OCI-LY1 (cell line): ENCODE measurements around the gene COMT.

ENCODE experiments used
- H2AFZ ChIP-seq: fragments of 200-600 bp; sonication (generic), shearing (Covaris generic); 2 replicates; pipeline ENCODE4 v1.6.0; 2014; ENCODE audit warnings: antibody characterized with exemption, mild to moderate bottlenecking, low read length
- H3F3A ChIP-seq: fragments of 200-600 bp; sonication (generic), shearing (Covaris generic); 2 replicates; pipeline ENCODE4 v1.6.0; 2014; ENCODE audit warnings: mild to moderate bottlenecking, antibody characterized with exemption, low read length, moderate library complexity; ENCODE audit not compliant: insufficient read depth
- H3K27ac ChIP-seq: fragments of 200-600 bp; sonication (generic); 2 replicates; pipeline ENCODE4 v1.5.1; 2014; ENCODE audit warnings: low read length, mixed run types, mild to moderate bottlenecking, low read depth; ENCODE audit not compliant: poor library complexity, severe bottlenecking
- H3K27me3 ChIP-seq: fragments of 200-600 bp; sonication (generic); 2 replicates; pipeline ENCODE4 v1.6.0; 2014; ENCODE audit warnings: antibody characterized with exemption, mild to moderate bottlenecking, low read length, moderate library complexity; ENCODE audit not compliant: insufficient read depth
- H3K36me3 ChIP-seq: fragments of 200-600 bp; sonication (generic); 2 replicates; pipeline ENCODE4 v1.6.1; 2014; ENCODE audit warnings: mild to moderate bottlenecking, antibody characterized with exemption, low read length, moderate library complexity, mixed read lengths; ENCODE audit not compliant: insufficient read depth
- H3K4me1 ChIP-seq: fragments of 200-600 bp; sonication (generic); 2 replicates; pipeline ENCODE4 v1.5.1; 2014; ENCODE audit warnings: mild to moderate bottlenecking, low read length, moderate library complexity; ENCODE audit not compliant: insufficient read depth, severe bottlenecking
- H3K4me2 ChIP-seq: fragments of 200-600 bp; sonication (generic), shearing (Covaris generic); 2 replicates; pipeline ENCODE4 v1.6.1; 2014; ENCODE audit warnings: low read length
- H3K4me3 ChIP-seq: fragments of 200-600 bp; sonication (generic); 2 replicates; pipeline ENCODE4 v1.5.1; 2014; ENCODE audit warnings: low read length, low read depth, mild to moderate bottlenecking, mixed read lengths; ENCODE audit not compliant: poor library complexity, severe bottlenecking
- H3K79me2 ChIP-seq: fragments of 200-600 bp; shearing (Covaris generic); 2 replicates; pipeline ENCODE4 v1.6.1; 2016; ENCODE audit warnings: mixed run types, low read length, mixed read lengths; ENCODE audit not compliant: insufficient read depth
- H3K9ac ChIP-seq: fragments of 200-600 bp; sonication (generic), shearing (Covaris generic); 2 replicates; pipeline ENCODE4 v1.6.1; 2014; ENCODE audit warnings: mild to moderate bottlenecking, low read length, mixed read lengths
- H3K9me2 ChIP-seq: fragments of 200-600 bp; sonication (generic), shearing (Covaris generic); 2 replicates; pipeline ENCODE4 v1.6.1; 2014; ENCODE audit warnings: low read depth, mild to moderate bottlenecking, low read length, mixed read lengths
- H3K9me3 ChIP-seq: fragments of 200-600 bp; shearing (Covaris generic); 2 replicates; pipeline ENCODE4 v1.6.1; 2014; ENCODE audit warnings: low read length, mixed read lengths
- H4K20me1 ChIP-seq: fragments of 200-600 bp; sonication (generic), shearing (Covaris generic); 2 replicates; pipeline ENCODE4 v1.6.0; 2016; ENCODE audit warnings: mild to moderate bottlenecking, low read length; ENCODE audit not compliant: insufficient read depth
- CTCF ChIP-seq: fragments of 200-600 bp; sonication (generic), shearing (Covaris generic); IDR thresholded peaks from 2 replicates; pipeline ENCODE4 v1.5.1; 2017; ENCODE audit warnings: mild to moderate bottlenecking, antibody characterized with exemption, low read length, moderate library complexity, mixed read lengths
- EZH2 ChIP-seq: fragments of 200-600 bp; sonication (generic), shearing (Covaris generic); IDR thresholded peaks from 2 replicates; pipeline ENCODE4 v1.8.0; 2017; ENCODE audit warnings: borderline replicate concordance, mixed run types, mild to moderate bottlenecking, antibody characterized with exemption, low read length, moderate library complexity, mixed read lengths

COMT gene

GRCh38 chr22:19897726-19898125 lies 43.8 kb upstream of the COMT start:
- no peaks in the 10 kb centered on the region for H3K79me2 ChIP-seq
- no peak overlapping the region for H2AFZ ChIP-seq
- TF ChIP-seq EZH2 (no peak), CTCF (no peak)
- H3K4me2 ChIP-seq = no peak overlapping the region
- peaks cover 38% of the 10 kb centered on the region for H3K4me1 ChIP-seq
- no peaks in the 10 kb centered on the region for H3K9me3 ChIP-seq
- H3K27ac ChIP-seq = no peak overlapping the region
- H3K9ac ChIP-seq = no peak overlapping the region
- no peaks in the 10 kb centered on the region for H4K20me1 ChIP-seq
- H3K27me3 ChIP-seq = no peaks in the 10 kb centered on the region
- no peaks in the 10 kb centered on the region for H3K9me2 ChIP-seq
- no peaks in the 10 kb centered on the region for H3F3A ChIP-seq
- H3K36me3 ChIP-seq = no peaks in the 10 kb centered on the region
- H3K4me3 ChIP-seq = no peak overlapping the region

GRCh38 chr22:19898145-19898544 lies 43.4 kb upstream of the COMT start:
- Histone ChIP-seq H3F3A (no peaks in the 10 kb centered on the region), H3K9ac (no peak overlapping the region), H3K4me1 (peaks cover 34% of the 10 kb centered on the region), H3K4me3 (no peak overlapping the region), H3K27ac (no peak overlapping the region), H2AFZ (no peak overlapping the region), H3K9me2 (no peaks in the 10 kb centered on the region), H3K9me3 (no peaks in the 10 kb centered on the region), H3K79me2 (no peaks in the 10 kb centered on the region), H3K4me2 (no peak overlapping the region), H3K36me3 (no peaks in the 10 kb centered on the region), H4K20me1 (no peaks in the 10 kb centered on the region), H3K27me3 (no peaks in the 10 kb centered on the region)
- TF ChIP-seq CTCF = no peak
- TF ChIP-seq EZH2 = no peak

GRCh38 chr22:19898831-19899567 lies 42.6 kb upstream of the COMT start:
- no peak overlapping the region for H2AFZ ChIP-seq

More at GRCh38 chr22:19898831-19899567, 42.6 kb upstream of the COMT start:
- Histone ChIP-seq H3K27ac (no peak overlapping the region), H3K4me3 (no peak overlapping the region), H3K27me3 (no peaks in the 10 kb centered on the region), H3K4me1 (peaks cover 25% of the 10 kb centered on the region), H3K9ac (no peak overlapping the region), H3K9me2 (no peaks in the 10 kb centered on the region), H3F3A (no peaks in the 10 kb centered on the region), H3K79me2 (no peaks in the 10 kb centered on the region), H3K9me3 (no peaks in the 10 kb centered on the region), H3K36me3 (no peaks in the 10 kb centered on the region), H4K20me1 (no peaks in the 10 kb centered on the region), H3K4me2 (no peak overlapping the region)
- TF ChIP-seq EZH2 (no peak), CTCF (no peak)
